Left cardiac atrium (tissue), 4 donors: ENCODE measurements around the gene MED27. TPM values are rescaled to one million over a fixed set of nuclear protein-coding genes. Genes with fewer than 3 reads are reported as not detected.

Experiments used
- ATAC-seq, 2 donors: fragments of 200-7000 bp; cut with Tn5 transposase; one replicate each; pipeline ENCODE4 v1.9.1; 2020; ENCODE audit warnings: mild to moderate bottlenecking in 2 of 2, moderate library complexity in 2 of 2
- DNase-seq: peaks from one replicate; pipeline ENCODE4 v3.0.0-alpha.2; 2020
- intact Hi-C, 2 donors: fragments of 100-400 bp; cut with DNase I; formaldehyde crosslinking; loops; one replicate each; pipeline versions ENCODE4 v1.14.1 to v1.15.1; 2022 to 2023
- total RNA-seq, 2 donors: library from RNA; stranded (reverse); fragmentation: NEBNext Ultra II Directional; extraction: Animal tissue kit (Norgen Biotek cat#: 25700); gene quantifications; one replicate each; pipeline ENCODE4 v1.2.1, GENCODE V29; 2021
- donor health status: DM: no; HTN: yes; CAD: no.
- donor health status: DM: no; HTN: yes; CAD: no; lungs with severe emphysema.
- donor health status: DM: yes; HTN: yes; CAD: no.
- donor health status: Dilated cardiomyopathy.

Gene MED27
- total RNA-seq, 2 donors from 2014 or later = 15.0 to 21.2 TPM

- intact Hi-C loops = no loop called here
- ATAC-seq = peak in 1 of 2 donors; percentile 39
- no peak for DNase-seq
Measured at GRCh38 chr9:131854896-131855613, 224.6 kb downstream of the MED27 start.

- intact Hi-C loops = no loop called here
- ATAC-seq = peak; percentile 40 to 85
- DNase-seq = no peak
Measured at GRCh38 chr9:131854334-131854733, 225.3 kb downstream of the MED27 start.

- DNase-seq = no peak
- intact Hi-C loops = no loop called here
- ATAC-seq = no peak
Measured at GRCh38 chr9:131853434-131853833, 226.2 kb downstream of the MED27 start.

GRCh38 chr9:131851414-131851813, 228.3 kb downstream of the MED27 start:
- ATAC-seq = no peak
- intact Hi-C loops = no loop called here
- no peak for DNase-seq

- intact Hi-C loops = no loop called here
- no peak for DNase-seq
Measured at GRCh38 chr9:131849391-131849790, 230.3 kb downstream of the MED27 start.

GRCh38 chr9:131848570-131849160, 231.0 kb downstream of the MED27 start:
- intact Hi-C loops = no loop called here
- DNase-seq = no peak
- no peak for ATAC-seq

More at GRCh38 chr9:131849391-131849790, 230.3 kb downstream of the MED27 start:
- ATAC-seq = no peak

GRCh38 chr9:131847665-131848354, 231.9 kb downstream of the MED27 start:
- ATAC-seq = no peak
- intact Hi-C loops = no loop called here
- no peak for DNase-seq

- DNase-seq (no peak), ATAC-seq (no peak)
- intact Hi-C loops = no loop called here
Measured at GRCh38 chr9:131845305-131846298, 234.1 kb downstream of the MED27 start.

- ATAC-seq (no peak), DNase-seq (no peak)
- intact Hi-C loops = no loop called here
Measured at GRCh38 chr9:131844745-131845118, 234.9 kb downstream of the MED27 start.

- ATAC-seq = no peak
- intact Hi-C loops = no loop called here
Measured at GRCh38 chr9:131843989-131844744, 235.5 kb downstream of the MED27 start.

GRCh38 chr9:131841765-131842318, 237.8 kb downstream of the MED27 start:
- ATAC-seq (no peak), DNase-seq (no peak)
- intact Hi-C loops = no loop called here

More at GRCh38 chr9:131843989-131844744, 235.5 kb downstream of the MED27 start:
- DNase-seq = no peak

- DNase-seq (no peak), ATAC-seq (no peak)
- intact Hi-C loops = no loop called here
Measured at GRCh38 chr9:131840751-131841702, 238.6 kb downstream of the MED27 start.

GRCh38 chr9:131840220-131840619, 239.4 kb downstream of the MED27 start:
- DNase-seq = no peak
- intact Hi-C loops = no loop called here

GRCh38 chr9:131839281-131840084, 240.2 kb downstream of the MED27 start:
- intact Hi-C loops = loop anchor here in 1 of 2 donors (5.0 kb wide), 1 partner anchor 393 kb away; no protein-coding TSS in a partner anchor
- DNase-seq = no peak
- peak in 1 of 2 donors; percentile 44 for ATAC-seq

More at GRCh38 chr9:131840220-131840619, 239.4 kb downstream of the MED27 start:
- no peak for ATAC-seq

GRCh38 chr9:131838530-131839280, 241.0 kb downstream of the MED27 start:
- DNase-seq = no peak
- ATAC-seq = no peak
- intact Hi-C loops = loop anchor here in 1 of 2 donors (5.0 kb wide), 1 partner anchor 394 kb away; no protein-coding TSS in a partner anchor
